8988T (cell line): ENCODE data around the gene ZBTB42.

Experiments
- DNase-seq: peaks from one replicate; pipeline ENCODE4 v3.0.0; 2011

ZBTB42 gene

DNA sequence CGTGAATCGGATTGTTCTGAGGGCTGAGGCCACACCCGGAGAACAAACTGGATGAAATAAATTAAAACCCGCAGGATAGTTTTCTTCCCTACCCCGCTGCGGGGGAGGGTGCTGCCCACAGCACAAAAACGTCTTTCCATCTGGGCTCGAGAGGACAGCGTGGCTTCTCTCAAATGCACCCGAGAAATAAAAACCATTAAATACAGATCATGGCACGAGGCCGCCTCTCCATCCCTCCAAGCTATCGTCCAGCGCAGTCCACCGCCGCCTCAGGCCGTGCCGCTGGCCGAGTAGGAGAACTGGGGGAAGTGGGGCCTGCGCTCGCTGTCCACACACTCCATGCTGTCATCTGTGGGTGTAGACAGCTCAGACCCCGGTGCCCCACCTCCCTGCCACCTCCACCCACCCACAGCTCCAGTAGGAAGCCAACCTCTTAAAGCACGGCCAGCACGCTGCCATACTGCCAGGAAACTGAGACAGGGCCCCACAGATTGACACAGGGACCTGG, 30.8 kb upstream of the ZBTB42 start:
- no peak for DNase-seq

DNA sequence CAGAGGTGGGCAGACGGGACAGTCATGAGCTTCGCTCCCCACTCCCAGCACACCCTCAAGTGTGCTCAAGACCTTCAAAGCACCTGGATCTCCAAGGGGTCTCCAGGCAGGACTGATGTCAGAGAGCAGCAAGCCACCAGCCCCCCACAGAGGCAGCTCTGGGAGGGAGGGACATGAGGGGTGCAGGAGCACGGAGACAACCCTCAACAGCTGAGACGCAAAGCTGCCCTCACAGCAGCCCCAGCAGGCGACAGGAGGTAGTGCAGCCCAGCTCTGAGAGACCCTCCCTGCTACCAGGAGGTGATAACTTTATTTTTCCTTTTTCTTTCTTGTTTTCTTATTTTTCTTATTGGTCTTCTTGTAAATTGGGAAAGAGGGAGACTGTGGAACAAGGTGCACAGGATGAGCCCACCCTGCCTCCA, 30.0 kb upstream of the ZBTB42 start:
- no peak for DNase-seq

DNA sequence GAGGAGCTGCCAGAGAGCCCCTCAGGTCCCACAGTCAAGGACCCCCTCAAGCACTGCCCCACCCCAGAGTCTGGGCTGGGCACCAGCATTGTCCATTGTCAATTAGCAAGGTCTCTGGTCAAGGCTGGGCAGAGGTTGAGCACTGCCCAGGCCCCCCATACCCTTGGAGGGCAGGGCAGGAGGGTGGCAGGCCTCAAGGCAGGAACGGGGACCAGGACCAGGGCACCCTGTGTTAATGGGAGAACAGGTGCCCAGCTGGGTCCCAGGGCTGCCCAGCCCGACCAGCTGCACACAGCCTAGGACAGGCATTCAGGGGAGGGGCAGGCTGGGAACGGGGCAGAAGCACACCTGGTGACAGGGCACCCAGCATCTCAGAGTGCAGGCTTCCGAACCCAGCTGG, 29.5 kb upstream of the ZBTB42 start:
- no peak for DNase-seq

DNA sequence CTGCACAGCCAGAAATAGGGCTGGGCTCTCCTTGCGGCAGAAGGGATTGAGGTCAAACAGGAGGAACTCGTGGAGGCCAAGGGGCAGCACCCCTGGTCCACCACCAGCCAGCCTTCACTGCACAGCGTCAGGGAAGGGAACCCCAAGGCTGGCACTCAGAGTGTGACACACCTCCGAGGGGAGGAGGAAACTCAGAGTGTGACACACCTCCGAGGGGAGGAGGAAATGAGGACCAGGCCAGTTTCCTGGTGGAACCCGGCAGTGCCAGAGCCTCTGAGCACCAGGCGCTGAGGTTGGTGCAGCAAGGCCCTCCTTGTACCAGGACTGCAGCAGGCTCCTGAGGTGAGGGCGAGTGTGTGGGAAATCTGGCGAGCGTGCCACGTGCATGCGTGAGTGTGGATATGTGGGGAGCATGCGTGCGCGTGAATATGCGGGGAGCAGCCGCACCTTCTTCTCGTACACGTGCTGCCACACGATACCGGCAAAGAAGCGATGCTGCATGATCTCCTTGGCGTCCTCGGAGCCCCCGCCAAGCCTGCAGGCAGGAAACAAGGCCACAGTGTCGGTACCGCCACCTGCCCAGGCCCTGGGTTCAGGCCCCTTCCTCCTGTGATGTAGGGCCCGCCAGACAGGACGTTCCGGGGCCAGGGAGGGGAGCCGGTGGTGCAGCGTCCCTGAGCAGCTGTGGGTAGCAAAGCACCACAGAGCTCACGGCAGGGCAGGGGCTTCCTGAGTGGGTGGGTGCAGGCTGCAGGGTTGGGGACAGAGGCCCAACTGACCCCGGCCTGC, 28.8 kb upstream of the ZBTB42 start:
- DNase-seq = no peak

DNA sequence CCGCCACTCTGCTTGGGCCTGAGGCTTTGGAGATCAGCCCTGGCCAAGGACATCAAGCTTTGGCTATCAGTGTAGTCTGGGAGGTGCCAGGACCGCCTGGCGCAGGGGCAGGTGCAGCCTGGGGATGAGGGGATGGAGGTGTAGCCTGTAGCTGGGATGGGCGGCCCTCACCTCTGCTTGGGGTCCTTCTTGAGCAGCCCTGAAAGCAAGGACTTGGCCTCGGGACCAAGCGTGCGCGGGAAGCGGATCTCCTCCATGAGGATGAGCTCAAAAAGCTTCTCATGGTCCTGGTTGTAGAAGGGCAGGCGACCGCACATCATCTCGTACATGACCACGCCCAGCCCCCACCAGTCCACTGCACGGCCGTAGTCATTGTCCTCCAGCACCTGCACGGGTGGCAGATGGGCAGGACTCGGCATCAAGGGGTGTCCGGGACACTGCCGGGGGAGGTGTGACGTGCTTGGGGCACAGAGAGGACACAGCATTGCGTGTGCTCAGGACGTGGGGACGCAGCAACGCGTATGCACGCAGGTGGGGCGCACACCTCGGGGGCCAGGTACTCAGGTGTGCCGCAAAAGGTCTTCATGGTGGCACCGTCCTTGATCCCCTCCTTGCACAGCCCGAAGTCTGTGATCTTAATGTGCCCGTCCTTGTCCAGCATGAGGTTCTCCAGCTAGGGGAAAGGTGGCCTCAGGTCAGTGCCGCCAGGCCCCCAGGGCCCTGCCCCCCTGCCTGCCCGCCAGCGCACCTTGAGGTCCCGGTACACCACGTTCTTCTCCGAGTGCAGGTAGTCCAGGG, 28.0 kb upstream of the ZBTB42 start:
- DNase-seq = no peak

DNA sequence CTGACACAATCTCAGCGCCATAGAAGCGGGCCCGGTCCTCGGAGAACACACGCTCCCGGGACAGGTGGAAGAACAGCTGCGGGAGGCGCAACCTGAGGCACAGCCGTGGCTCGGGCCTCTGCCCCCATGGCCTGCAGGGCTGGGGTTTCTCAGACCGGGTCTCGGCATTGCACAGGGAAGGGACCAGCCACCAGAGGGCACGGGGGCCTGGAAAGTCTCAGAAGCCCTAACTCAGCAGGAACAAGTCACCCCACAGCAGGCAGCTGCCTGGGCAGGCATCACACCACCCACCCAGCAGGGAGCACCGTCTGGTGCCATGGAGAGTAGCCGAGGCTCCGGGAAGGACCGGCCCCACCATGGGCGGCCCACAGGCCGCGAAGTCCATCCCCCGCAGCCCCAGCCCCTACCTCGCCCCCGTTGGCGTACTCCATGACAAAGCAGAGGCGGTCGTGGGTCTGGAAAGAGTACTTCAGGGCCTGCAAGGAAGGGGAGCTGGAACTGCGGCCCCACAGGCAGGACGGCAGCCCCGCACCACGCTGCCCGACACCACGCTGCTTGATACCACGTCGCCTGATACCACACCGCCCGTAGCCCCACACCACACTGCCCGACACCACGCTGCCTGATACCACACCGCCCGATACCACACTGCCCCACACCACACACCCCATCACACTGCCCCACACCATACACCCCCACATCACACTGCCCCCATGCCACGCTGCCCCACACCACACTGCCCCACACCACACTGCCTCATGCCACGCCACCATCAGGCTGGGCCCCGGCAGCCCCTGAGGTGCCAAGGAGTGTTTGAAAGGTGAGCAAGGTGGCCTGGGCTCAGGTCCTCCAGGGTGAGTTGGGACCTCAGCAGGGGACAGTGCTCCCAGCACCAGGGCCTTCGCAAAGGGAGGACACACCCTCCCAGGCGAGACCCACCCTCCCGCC, 27.1 kb upstream of the ZBTB42 start:
- peak; percentile 67 for DNase-seq

DNA sequence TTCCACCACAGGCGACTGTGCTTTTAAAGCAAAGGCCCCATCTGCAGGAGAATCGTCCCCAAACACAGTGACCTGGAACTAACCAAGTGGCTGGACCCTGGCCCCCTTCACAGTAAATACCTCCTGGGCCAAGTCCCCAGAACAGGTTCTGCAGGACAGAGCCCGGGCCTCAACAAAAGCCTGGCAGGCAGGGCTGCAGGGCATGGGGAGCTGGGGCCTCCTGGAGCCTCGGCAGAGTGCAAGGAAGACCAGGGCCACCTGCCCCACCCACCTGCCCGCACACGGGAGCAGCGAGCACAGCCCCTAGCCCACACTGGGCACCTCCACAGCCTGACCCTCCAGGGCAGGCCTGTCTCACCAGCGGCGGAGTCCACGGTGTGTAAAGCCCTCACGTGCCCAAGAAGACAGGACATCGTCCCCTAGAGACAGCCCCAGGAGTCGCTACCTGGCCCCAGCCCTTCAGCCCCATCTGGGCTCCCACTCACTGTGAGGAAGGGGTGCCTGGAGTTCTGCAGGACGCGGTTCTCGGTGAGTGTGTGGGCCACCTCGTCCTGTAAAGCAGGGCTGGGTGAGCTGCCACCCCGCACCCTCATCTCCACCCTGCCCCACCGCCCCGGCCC, 26.3 kb upstream of the ZBTB42 start:
- peak; percentile 20 for DNase-seq

DNA sequence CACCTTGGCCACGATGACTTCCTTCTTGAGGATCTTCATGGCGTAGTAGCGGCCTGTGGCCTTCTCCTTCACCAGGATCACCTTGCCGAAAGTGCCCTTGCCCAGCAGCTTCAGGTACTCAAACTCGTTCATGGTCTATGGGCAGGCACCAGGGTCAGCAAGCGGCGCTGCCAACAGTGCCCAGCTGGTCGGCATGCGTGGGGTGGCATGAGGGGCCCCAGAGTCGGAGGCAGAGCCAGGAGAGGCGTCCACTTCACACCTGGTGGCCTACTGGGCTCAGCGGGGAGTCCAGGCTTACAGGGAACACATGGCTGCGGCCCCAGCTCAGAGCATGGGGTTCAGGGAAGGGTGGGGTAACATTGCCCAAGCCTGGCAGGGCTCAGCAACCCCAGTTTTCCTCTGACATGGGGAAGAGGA, 25.8 kb upstream of the ZBTB42 start:
- DNase-seq = no peak

DNA sequence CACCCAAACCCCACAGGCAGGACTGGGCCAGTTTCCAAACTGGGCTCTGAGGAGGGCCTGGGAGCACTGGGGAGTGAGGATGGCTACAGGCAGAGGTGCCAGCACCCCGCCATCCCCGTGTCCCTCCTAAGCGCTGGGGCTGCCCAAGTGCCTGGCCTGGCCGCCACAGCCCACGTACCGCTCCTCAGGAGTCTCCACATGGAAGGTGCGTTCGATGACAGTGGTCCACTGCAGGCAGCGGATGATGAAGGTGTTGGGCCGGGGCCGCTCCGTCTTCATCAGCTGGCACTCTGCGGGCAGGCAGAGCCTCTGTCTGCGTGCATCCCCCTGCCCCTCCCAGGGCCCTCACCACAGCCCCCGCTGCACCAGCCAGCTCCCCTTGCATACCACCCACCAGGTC, 24.4 kb upstream of the ZBTB42 start:
- DNase-seq = peak; percentile 18

DNA sequence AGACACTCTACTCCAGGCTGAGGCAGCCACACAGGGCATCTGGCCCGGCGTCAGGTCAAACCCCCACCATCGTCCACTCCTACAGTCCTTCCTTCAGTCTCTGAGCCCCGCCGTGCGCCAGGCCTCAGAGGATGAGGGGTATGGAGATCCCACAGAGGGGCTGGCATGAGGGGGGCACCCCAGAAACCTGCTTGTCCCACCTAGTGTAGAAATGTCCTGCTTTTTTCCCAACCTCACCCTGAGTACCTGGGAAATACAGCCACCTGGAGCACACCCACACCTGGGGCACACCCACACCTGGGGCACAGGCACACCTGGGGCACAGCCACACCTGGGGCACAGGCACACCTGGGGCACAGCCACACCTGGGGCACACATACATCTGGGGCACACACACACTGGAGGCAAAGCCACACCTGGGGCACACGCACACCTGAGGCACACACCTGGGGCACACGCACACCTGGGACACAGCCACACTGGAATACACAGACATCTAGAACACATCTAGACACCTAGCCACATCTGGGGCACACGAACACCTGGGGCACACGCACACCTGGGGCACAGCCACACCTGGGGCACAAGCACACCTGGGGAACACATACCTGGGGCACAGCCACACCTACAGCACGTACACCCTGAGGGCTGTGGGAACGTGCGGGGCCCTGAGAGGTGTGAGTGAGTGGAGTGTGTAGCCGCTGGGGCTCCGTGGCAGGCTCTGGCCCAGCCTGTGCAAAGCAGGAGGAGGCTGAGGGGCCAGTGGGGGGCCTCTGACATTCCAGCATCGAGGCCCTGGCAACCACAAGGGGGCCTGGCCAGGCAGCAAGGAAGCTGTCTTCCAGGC, 23.7 kb upstream of the ZBTB42 start:
- peak; percentile 41 for DNase-seq

DNA sequence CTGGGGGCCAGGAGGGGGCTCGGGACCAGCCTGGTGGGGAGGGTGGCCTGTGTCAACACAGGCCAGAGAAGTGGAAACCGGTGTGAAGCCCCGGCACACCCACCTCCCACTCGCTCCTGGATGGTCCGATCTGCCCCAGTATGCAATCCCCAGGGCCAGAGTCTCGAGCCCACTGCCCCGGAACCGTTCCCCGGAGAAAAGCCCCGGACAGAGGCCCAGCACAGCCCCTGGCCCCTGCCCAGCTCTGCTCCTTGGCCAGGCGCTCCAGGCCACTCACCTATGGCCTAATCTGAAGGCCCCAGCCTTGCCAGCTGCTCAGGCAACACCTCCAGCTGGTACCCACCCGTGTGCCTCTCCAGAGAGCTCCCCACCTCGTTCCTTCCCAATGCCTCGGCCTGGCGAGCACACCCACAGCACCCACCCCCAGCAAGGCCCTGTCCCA, 23.1 kb upstream of the ZBTB42 start:
- DNase-seq = peak; percentile 27

DNA sequence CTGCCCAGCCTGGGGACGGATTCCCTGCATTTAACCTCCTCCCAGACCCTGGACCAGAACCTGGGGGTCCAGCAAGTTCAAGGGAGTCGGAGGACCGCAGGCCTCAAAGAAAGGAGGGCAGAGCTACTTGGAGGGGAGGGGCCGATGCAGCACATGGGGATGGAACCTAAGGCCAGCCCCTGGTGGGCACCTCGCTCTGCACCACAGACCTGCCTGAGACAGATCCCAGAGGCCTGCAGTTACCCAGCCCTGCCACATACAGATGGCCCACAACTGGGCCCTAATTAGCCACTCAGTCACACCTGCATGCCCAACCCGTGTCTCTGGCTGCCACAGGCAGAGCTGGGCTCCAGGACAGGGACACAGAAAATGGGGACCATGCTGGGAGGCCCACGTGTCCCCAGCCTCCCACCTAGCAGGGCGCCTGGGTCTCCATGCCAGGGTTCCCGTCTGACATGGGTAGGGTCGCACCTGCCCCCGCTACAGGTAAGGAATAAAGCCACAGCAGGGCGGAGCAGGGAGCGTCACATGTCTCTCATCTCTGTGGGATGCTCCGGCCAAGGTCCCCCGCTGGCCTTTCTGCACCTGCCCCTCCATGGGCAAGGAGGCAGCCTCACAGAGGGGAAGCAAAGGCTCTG, 22.1 kb upstream of the ZBTB42 start:
- peak; percentile 49 for DNase-seq

DNA sequence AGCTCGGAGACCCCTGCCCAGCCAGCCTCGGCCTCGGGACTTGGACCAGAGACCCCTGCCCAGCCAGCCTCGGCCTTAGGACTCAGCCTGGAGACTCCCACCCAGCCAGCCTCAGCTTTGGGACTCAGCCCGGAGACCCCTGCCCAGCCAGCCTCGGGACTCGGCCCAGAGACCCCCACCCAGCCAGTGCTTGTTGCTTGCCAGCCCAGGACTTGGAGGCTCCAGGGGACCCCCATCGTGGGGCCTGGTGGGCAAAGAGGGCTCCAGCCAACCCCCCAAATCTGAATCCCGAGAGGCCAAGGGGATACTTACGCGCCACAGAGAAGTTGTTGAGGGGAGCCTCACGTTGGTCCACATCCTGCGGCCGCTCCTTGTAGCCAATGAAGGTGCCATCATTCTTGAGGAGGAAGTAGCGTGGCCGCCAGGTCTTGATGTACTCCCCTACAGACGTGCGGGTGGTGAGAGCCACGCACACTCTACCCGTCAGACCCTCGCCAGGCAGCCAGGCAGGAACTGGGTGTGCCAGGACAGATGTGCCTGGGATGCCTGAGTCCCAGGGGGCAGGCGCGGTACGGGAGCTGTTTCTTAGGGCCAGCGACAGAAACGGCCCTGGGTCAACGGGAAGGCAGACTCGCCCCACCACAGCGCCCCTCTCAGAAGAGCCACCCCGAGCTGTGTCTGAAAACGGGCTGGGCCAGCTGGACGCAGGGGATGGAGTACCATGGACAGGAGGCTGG, 21.0 kb upstream of the ZBTB42 start:
- DNase-seq = no peak

DNA sequence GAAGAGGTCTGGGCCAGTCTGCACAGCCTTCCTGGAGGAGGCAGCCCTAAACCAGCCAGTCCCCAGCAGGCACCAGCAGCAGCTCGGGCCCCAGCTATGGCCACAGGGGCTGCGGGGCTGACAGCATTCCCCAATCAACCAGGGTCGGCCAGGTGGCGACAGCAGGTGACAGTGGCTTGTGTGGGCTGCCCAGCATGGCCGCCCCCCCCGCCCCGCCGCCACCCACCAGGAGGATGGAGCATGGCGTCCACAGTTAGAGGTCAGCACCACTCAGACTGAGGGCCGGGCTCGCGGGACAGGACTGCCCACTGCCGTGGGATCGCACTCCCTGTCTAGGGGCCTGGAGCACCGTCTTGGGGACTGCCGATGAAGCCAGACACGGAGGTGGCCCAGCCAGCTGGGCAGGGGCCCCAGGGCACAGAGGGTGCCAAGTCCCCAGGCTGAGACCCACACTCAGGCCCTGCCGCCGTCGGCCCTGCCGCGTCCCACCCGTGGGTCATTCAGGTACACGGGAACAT, 20.3 kb upstream of the ZBTB42 start:
- DNase-seq = no peak

DNA sequence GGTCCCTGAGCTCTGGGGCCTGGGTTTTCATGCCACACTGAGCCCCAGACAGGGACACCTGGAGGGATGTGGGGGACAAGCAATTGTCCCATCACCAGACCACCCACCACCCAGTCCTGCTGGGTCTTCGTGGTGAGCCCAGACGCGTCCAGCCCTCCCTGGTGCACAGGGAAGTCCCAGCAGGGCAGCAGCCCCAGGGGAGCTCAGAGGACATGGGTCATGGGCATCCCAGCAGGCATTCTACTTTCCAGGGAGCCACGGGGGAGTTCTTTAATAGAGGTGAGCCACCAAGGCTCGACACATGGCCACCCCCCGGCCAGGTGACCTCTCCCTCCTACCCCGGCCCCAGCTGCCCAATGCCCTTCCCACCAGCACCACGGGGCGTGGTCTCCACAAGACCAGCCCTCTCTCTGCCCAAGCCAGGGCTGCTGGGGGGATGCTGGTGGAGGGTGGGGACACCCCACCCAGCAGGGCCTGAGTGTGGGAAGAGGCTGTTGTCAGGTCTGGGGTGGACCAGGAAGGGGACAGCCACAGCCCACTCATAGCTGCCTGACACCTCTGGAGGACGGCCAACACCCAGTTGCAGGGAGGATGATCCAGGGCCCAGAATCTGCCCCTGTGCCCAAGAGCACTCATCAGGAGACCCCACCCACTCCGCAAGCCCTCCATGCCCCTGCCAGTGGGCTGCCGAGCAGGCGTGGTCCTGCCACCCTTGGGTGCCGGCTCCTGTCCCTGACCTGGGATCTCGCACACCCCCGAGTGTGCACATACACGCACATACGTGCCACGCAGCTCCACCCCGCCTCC, 19.4 kb upstream of the ZBTB42 start:
- DNase-seq = peak; percentile 24

DNA sequence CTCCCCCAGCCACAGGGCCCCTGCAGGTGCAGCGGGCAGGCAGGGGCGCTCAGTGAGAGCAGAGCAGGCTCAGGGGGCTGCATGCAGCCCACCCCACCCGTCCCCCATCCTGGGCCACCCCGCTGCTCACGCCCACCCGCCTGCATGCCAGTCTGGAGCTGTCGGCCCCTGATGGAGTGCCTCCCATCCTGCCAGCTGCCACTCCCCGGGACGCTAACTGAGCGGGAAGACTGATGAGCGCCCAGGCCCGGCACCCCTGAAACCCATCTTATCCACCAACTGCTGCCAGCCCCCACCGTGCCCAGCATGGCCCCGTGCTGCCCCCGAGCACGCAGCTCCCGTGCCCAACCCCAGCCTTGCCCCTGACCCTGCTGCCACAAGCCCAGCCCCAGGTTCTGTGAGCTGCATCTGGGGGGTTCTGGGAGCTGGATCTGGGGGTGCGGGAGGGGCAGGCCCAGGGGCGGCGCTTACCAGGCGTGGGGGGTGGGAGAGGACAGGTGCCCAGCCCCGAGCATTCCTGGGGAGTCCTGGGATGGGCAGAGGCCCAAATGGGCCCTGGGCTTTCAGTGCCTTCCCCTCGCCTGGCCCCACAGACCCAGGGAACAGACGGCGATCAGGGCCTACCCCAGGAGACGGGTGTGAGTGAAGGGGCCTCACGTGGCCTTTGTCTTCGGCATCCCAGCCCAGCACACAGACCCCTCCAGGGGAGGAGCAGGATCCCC, 18.7 kb upstream of the ZBTB42 start:
- no peak for DNase-seq

DNA sequence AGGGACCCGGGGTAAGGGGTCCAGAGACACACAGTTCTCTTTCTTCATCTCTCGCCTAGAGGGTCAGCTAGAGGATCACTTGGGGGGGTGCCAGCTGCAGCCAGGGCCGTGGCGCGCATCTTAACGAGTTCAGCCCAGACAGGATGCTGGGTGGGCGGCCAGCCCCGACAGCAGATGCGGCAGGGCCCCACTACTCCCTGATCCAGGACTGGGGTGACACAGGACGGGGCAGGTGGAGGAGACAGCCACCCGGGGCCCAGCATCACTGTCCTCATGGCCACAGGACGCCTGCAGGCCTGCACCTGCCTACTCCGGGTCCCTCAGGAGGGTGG, 18.1 kb upstream of the ZBTB42 start:
- no peak for DNase-seq

DNA sequence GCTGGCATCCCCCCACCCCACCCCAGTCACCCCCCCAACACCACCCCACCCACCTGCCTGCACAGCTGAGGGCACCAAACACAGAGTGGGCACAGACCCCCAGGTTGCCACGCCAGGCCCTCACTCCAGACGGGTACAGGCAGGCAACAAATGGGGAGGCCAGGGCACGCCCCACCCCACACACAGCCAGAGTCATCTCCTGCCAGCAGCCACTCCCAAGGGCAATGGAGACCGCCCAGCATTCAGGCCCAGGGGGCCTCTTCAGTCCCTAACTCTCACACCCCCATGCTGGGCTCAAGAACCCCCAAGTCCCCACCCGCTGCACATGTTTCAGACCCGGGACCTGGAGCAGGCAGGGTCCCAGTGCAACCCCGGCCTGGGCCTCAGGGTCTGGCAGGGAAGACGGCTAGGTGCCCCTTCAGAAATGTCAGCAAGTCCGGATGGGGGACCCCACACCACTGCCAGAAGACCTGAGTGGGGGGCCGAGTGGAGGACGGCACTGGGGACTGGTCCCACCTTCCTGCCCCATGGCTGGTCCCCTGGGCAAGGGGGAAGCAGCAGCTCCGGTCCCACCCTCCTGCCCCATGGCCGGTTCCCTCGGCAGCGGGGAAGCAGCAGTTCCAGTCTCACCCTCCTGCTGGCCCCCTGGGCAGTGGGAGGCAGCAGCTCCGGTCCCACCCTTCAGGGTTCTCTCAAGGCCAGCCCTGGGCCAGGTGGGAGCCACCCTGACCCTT, 17.2 kb upstream of the ZBTB42 start:
- DNase-seq = no peak
